ENCODE results near the gene FRMD4B. TPM values are rescaled to one million over a fixed set of nuclear protein-coding genes. Genes with fewer than 3 reads are reported as not detected.

Gene FRMD4B
- total RNA-seq, 1 donor from 2014 or later, result 16.1 TPM

DNA sequence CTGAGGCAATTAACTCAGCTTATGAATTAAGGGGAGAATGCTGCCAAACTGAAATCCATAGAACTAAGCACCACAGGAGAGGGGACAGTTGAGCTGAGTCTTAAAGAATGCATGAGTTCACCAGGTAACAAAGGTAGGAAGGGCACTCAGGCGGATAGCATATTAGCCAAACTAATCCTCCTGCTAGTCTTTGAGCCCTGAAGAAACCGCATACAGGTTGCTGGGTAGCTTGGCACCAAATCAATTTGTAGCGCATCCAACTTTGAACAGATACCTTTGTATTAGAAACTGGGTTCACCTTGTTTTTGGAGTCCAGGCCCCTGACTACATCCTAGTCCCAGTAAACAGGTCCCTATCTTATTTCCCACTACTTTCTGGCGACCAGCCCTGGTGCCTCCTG lies 93.7 kb downstream of the FRMD4B start:
- DNase-seq, result no peak
- Histone ChIP-seq H3K4me1 (peaks cover 57% of the 10 kb centered on the region), H3K9me3 (replicated peaks) (no peaks in the 10 kb centered on the region), H3K27me3 (ENCODE audit: low read depth) (no peaks in the 10 kb centered on the region), H3K4me3 (no peak overlapping the region), H3K27ac (replicated peaks) (peak overlapping the region; percentile 62), H3K36me3 (no peaks in the 10 kb centered on the region)
- intact Hi-C loops (cut with micrococcal nuclease), result no loop called here
- no peak for TF ChIP-seq CTCF (IDR thresholded peaks at IDR 0.05; ENCODE audit: borderline replicate concordance)

GRCh38 chr3:69290430-69290829 lies 95.5 kb downstream of the FRMD4B start:
- DNase-seq, result no peak
- H3K27ac ChIP-seq (replicated peaks), result peak overlapping the region; percentile 86
- H3K27me3 ChIP-seq (ENCODE audit: low read depth), result no peaks in the 10 kb centered on the region
- H3K9me3 ChIP-seq (replicated peaks), result no peaks in the 10 kb centered on the region
- intact Hi-C loops (cut with micrococcal nuclease), result no loop called here
- H3K4me1 ChIP-seq, result peaks cover 57% of the 10 kb centered on the region
- H3K4me3 ChIP-seq, result no peak overlapping the region
- H3K36me3 ChIP-seq, result no peaks in the 10 kb centered on the region
- TF ChIP-seq CTCF (IDR thresholded peaks at IDR 0.05; ENCODE audit: borderline replicate concordance), result no peak

DNA sequence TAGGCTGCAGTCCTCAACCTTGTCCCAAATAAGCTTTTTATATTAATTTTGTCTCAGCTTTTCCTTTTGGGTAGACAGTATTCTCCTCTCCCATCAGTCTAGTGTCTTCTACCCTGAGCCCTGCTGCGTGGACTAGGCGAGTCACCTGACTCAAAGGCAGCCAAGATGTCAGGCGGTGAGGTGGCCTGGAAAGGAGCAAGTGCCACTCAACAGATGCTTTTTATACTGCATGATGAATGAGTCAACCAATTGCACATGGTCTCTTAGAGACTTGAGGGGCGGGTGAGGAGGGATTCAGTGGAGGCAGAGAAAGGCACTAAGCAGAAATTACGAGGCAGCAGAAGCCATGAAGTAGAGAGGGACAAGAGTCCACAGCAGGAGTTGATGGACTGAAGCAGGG lies 95.9 kb downstream of the FRMD4B start:
- no peak overlapping the region for H3K4me3 ChIP-seq
- H3K27ac ChIP-seq (replicated peaks), result peak overlapping the region; percentile 86
- intact Hi-C loops (cut with micrococcal nuclease), result no loop called here
- TF ChIP-seq CTCF (IDR thresholded peaks at IDR 0.05; ENCODE audit: borderline replicate concordance), result no peak
- H3K36me3 ChIP-seq, result no peaks in the 10 kb centered on the region
- peaks cover 55% of the 10 kb centered on the region for H3K4me1 ChIP-seq
- no peaks in the 10 kb centered on the region for H3K9me3 ChIP-seq (replicated peaks)
- no peaks in the 10 kb centered on the region for H3K27me3 ChIP-seq (ENCODE audit: low read depth)
- DNase-seq, result peak; percentile 46

DNA sequence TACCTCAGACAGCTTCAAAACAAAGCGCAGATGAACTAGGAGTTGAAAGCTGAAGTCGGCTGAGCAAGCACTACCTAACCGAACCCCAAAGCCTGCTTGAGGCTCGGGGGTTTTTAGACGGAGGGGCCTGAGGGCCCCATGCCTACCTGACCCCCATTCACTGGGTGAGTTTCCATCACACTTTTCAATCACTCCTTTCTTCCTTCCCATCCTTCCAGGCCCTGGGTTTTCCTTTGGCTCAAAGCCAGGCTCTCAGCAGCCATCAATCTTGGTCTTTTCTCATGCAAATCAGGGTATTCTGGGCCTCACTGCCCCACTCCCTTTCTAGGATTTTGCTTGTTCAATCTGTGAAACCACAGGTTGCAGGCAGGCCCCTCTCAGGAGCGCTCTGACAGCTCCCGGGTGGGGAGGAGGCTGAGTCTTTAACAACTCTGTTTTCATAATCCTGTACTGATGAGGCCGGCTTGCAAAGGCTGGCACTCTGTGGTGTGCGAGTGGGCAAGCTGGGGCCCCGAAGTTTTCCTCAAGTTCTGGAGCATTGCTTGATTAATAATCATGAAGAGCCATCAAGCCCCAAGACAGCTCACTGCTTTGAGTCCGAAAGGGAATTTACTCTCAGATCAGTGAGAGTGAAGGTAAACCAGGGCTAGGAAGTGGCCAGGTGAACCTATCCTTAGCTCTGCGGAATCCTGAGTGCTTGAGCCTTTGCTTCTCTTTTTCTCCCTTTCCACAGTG lies 97.6 kb downstream of the FRMD4B start:
- Histone ChIP-seq H3K4me3 (no peak overlapping the region), H3K36me3 (no peaks in the 10 kb centered on the region), H3K9me3 (replicated peaks) (no peaks in the 10 kb centered on the region), H3K27me3 (ENCODE audit: low read depth) (no peaks in the 10 kb centered on the region), H3K4me1 (peaks cover 38% of the 10 kb centered on the region), H3K27ac (replicated peaks) (peak overlapping the region; percentile 86)
- TF ChIP-seq CTCF (IDR thresholded peaks at IDR 0.05; ENCODE audit: borderline replicate concordance), result no peak
- no peak for DNase-seq
- intact Hi-C loops (cut with micrococcal nuclease), result no loop called here

DNA sequence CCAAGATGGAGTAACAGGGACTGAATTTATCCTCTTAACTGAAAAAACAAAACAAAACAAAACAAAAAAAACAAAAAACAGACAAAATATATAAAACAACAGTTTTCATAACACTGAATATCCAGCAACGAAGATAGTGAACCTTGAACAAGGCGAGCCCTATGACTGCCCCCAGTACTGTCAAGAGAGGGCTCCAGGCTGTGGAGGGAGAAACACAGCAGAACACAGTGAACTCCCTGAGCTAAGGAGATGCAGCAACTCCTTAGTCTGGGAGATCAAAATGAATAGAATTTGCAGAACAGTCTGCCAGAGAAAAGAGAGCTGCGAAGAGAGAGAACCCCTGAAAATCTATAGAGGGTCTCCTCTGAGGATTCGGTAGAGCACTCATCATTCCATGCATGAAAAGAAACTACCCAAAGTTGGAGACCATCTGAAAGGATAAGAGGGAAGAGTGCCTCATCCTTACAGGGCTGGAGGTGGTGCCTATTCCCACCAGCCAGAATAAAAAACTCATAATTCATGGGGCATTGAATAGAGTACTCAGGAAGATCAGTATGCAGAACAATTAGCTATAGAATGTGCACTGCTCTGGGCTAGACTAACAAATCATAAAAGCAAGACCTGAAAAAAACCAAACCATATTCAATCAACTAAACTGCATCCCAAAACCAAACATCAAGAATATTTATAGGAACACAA lies 101.8 kb downstream of the FRMD4B start:
- no peak for DNase-seq
- Histone ChIP-seq H3K4me3 (no peak overlapping the region), H3K4me1 (peaks cover 8% of the 10 kb centered on the region), H3K9me3 (replicated peaks) (no peaks in the 10 kb centered on the region), H3K27ac (replicated peaks) (no peak overlapping the region), H3K36me3 (no peaks in the 10 kb centered on the region), H3K27me3 (ENCODE audit: low read depth) (no peaks in the 10 kb centered on the region)
- intact Hi-C loops (cut with micrococcal nuclease), result no loop called here
- no peak for TF ChIP-seq CTCF (IDR thresholded peaks at IDR 0.05; ENCODE audit: borderline replicate concordance)
